Left hindlimb (tissue), 1 donor: ENCODE data around the gene ST8SIA5.
"Not testable (repeated sequence)": the region's sequence is repeated elsewhere in the genome, so short reads cannot be mapped to it uniquely, and the experiment has no call there.

Experiments used
- DNase-seq: peaks from one replicate; pipeline ENCODE4 v3.0.0-alpha.2; 2018

Gene ST8SIA5

DNA sequence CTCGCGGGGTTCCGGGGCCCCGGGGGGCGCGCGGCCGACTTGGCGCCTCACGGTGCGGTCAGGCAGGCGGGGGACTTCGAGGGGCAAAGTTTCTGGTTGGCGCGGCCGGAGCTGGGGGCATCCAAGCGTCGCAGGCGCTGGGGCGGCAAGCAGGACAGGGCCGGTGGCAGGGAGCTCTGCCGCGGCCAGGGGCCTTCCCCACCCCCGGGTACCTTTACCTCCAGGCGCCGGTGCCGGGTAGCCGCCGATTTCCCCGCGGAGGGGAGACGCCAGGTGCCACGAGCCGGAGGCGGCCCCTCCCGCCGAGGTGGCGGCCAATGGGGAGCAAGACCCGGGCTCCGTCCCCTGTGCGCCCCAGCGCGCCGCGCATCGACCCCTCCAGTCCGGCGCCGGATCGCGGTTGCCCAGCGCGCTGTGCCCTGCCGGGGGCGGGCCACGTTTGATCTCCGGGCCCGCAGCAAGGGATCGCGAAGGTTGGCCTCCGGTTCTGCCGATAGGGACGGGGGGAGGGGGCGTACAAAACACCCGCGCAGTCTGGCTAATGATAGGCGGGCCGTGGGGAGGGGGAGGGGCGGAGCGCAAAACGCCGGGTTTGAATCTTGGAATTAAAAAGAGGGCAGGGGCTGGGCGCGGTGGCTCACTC lies at the start of gene ST8SIA5:
Gene ST8SIA5, minus strand, starts transcription at position 495 of the 643 bp plus-strand sequence. CDS start 545 bp downstream, outside the sequence.
- DNase-seq: no peak

- not testable (repeated sequence) for DNase-seq
Measured at GRCh38 chr18:46795945-46796344, 39.1 kb upstream of the ST8SIA5 start.

DNA sequence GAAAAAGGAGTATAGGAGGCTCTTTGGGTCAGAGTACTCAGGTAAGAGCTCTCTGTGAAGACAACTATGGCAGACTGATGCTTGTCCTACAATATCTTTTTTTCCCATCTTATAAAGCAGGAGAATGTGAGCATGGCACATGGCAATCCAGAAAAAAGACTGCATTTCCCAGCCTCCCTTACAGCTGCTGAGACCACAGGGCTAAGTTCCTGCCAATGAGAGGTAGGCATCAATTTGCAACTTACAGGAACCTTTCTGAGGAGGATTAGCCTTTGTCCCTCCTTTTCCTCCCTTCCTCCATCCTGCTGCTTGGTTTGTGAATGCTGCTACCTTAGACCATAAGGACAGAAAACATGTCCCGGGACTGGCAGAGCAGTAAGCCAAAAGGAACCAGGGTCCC lies 37.8 kb upstream of the ST8SIA5 start:
- DNase-seq: no peak

DNA sequence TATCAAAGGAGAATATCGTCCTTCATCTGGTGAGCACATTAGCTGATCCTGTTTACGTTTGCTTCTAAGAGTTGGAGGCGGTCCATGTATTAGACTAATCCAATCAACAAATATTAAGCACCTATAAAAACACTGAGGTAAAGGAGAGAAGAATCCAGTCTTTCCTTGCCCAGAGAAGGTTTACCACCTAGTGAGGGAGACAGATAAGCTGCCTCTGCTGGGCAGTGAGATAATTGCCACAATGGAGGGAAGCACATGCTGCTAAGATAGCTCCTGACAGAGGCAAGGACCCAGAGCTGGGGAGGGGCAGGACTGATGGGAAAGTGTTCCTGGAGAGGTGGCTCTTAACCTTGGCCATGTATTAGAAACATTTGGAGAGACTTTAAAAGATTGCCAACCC lies 36.7 kb upstream of the ST8SIA5 start:
- no peak for DNase-seq

DNA sequence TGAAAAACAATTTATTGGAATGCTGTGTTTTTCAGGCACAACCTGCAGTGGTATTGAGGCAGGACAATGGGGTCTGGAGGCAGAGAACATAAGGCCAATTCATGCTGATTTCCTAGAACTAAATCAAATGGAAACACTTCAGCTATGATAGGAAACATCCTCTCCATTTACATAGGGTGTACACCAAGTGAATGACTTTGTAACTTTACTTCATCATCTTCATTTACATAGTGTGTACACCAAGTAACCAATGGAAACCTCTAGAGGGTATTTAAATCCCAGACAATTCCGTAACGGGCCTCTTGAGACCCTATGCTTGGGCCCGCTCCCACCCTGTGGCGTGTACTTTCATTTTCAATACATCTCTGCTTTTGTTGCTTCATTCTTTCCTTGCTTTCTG lies 32.2 kb upstream of the ST8SIA5 start:
- no peak for DNase-seq

DNA sequence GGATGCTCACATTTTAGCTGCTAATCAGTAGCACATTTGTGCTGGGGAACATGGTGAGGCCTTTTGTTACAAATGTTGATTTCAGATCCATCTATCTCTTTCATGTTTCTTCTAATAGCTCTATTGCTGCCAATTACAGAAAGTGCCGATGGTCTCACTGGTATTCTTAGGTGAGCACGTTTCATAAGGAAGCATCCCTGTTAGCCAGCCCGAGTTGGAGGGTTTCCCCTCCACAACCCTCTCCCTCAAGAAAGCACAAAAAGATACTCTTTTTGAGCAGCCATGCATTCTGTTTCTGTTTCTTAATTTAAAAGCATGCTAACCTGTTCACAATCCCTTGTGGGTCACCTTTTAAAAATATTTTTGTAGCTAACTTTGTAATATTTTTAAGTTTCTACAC lies 30.8 kb upstream of the ST8SIA5 start:
- no peak for DNase-seq

DNA sequence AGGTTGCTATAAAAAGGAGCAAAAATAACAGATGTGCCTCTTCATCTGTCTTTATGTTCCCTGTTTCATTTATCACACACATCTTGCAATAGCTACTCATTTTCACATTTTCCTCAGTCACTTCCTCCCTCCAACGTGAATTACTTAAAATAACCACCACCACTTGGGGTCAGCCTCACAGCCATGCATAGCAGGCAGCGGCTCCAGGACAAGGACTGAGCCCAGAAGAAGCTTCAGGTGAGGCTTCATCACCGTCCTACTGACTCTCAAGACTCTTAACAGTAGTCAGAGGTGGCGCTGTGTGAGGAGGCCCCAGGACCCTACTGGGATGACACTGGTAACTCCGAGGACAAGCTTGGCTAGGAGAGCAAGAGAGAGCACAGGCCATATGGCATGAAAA lies 15.5 kb upstream of the ST8SIA5 start:
- no peak for DNase-seq

DNA sequence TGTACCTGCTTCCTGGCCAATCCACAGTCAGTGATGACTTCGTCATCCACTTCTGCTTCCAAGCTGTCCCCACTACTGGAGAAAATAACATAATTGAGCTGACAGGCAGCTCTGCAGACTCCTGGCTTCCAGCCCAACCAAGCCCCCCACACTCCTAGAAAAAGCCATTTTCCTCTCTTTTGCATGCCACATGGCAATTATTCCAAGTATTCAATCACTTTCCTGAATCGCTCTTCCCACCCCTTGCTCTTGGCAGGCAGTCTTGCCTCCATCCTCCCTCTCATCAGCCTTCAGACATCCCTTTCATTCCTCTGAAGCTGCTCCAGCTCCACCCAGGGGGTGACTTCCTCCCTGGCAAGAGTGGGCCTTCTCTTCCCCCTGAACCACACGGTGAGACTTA lies 14.3 kb upstream of the ST8SIA5 start:
- DNase-seq: no peak

DNA sequence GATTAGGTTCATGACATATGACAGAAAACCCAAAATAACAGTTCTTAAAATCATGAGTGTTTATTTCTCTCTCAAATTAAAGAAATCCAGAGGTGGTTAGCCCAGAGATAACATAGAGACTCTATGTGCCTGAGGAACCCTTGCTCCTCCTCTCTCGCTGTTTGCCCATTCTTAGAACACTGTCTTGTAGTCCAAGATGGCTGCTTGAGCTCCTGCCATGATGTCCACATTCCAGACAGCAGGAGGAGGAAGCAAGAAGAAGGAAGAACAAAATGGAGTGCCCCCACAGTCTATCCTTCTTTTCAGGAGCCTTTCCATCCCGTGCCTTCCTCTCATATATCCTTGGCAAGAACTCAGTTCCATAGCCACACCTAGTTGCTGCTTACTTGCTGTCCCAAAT lies 13.9 kb upstream of the ST8SIA5 start:
- no peak for DNase-seq

- no peak for DNase-seq
Measured at GRCh38 chr18:46768166-46768921, 11.5 kb upstream of the ST8SIA5 start.

DNA sequence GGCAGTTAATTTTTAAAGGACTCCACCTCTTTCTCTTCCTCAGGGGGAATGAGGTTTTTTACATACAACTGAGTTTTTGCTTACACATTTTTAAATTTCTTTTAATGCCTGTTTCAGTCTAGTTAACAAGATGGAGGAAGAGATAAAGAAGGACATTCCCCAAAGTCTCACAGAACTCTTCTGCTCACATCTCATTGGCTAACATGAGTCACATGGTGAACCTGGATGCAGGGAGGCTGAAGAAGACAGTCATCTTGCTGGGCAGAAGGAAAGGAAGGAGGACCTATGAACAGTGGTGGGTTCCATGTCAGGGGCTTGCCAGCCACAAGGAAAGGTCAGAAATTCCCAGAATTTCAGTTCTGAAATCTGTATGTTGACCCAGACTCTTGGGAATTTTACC lies 10.4 kb upstream of the ST8SIA5 start:
- no peak for DNase-seq

DNA sequence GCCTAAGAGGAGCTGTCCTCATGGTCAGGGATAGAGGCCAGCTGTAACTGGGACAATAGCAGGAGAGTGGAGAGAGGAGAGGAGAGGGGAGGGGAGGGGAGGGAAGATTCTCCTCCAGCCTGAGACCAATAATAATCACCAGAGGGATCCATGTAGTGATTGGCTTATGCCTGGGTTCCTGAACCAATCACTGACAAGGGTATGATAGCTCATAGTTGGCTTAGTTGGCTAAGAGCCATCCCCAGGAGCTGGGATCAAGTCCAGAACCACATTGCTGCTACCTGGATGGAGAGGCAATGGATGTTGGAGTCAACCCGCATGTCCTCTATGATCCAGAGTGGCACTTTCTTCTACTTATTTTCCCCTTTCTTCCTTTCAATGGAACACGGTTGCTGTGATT lies 7.7 kb upstream of the ST8SIA5 start:
- DNase-seq: no peak

- DNase-seq: no peak
Measured at GRCh38 chr18:46761059-46761769, 4.4 kb upstream of the ST8SIA5 start.

- no peak for DNase-seq
Measured at GRCh38 chr18:46759890-46760289, 3.0 kb upstream of the ST8SIA5 start.

- no peak for DNase-seq
Measured at GRCh38 chr18:46756025-46756558, 761 bp downstream of the ST8SIA5 start.

DNA sequence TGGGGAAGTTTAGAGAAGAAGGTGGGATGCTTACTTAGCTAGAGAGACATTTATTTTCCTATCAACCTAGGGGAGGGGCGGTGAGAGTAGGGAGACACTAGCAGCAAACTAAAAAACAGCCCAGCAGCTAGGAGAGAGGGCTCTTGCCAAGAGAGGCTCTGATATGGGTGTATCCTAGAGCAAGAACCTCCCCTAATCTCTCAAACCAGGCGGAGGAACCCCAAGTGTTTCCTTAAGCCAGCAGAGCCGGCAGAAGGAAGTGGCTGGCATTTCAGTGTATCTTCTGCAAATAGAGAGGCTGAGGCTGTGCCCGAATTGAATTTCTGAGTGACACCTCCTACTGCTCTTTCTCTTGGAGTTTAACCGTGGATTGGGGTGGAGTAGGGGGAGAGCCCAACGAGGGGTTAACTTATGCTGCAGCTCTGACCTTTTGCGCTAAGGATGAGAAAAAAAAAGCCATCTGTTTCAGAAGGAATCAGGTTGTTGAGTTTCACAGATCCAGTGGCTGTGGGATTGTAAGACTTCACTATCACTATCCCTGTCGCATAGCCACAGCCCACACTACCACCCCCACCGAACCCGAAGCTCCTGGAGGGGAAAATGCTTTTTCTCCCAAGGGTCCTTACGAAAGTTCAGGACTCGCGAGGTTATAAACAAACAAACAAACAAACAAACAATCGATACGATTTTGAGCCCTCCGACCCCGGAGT lies 1.4 kb downstream of the ST8SIA5 start:
- DNase-seq: no peak

DNA sequence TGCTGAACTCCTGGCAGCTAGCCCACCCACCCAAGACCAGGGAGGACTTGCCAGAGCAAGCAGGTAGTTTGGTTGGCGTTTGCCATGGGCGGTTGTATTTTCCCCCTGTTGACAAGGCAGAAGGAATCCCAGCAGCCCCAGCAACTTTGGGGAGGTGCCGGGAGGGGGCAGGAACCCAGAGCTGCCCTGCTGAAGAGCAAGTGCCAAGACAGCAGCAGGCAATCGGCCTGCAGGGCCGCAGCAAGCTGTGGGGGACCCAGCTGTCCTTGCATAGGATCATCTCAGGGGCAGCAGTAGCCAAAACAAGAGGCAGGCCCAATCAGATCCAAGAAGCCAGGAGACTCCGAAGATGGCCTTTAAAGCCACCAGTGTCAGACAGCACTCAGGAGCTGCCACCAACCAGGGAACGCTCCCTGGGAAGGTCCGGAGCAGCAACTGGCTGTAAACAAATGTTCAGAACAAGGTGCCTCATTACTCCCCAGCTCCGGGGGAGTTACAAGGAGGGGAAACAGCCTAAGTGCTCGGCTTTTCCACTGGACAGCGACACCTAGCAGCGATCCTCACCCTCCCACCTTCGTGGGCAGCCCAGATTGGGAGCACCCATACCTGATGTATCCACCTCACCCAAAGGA lies 2.1 kb downstream of the ST8SIA5 start:
- no peak for DNase-seq

- DNase-seq: no peak
Measured at GRCh38 chr18:46754188-46754587, 2.7 kb downstream of the ST8SIA5 start.

DNA sequence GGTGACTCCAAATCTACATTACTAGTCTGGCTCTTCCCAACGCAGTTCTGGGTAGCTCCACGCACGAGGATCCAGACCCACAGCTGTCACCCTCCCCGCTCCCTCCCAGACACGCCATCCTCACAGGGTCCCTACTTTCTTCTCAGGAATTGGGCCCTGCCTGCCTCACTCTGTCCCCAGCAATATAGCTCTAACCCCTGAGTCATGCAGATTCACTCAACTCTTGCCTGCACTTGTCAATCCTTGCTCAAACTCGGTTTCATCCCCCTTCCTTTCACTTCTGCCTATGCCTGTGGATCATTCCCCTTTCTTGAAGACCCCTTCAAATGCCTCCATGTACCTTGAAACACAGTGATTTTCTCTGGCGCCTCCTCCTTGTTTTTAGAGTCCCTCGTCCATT lies 5.0 kb downstream of the ST8SIA5 start:
- no peak for DNase-seq

DNA sequence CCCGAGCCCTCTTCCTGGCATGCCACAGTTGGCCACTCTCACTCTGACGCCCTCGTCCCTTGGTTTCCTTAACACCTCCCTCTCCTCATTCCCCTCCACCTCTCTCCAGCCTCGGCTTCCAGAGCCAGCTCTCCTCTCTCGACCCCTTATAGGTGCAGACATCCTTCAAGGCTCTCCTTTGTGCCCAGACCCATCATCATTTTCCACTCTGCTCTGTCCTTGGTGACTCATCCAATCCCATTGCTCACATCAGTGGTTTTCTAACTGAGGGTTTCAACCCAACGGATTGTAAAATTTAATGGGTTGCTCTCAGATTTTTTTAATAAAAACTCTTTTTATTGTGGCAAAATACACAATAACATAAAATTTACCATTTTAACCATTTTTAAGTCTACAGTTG lies 6.2 kb downstream of the ST8SIA5 start:
- DNase-seq: no peak

- DNase-seq: no peak
Measured at GRCh38 chr18:46748466-46748865, 8.4 kb downstream of the ST8SIA5 start.

DNA sequence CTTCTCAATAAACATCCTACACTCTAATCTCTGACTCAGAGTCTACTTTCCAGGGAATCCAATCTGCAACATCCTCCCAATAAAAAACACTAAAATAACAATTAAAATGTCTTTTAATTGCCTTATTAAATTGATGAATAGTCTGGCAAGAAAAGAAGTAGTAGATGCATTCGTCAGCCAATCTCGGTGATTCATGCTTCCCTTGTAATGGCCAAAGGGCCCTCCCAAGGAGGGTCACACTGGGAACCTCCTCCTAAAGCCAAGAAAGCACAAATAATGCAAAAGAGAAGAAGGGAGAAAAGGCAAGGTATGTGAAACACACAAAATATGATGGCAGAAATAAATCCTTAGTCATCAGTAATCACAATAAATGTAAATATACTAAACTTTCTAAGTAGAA lies 16.8 kb downstream of the ST8SIA5 start:
- DNase-seq: no peak

- no peak for DNase-seq
Measured at GRCh38 chr18:46738491-46738890, 18.4 kb downstream of the ST8SIA5 start.
